GM19099 (cell line): ENCODE measurements around the gene RGS2.

Experiments
- POLR2A ChIP-seq: IDR thresholded peaks from 3 replicates; pipeline ENCODE4 v1.6.1; 2011; ENCODE audit warnings: low read depth; ENCODE audit not compliant: insufficient read length; ENCODE audit errors: extremely low read depth

Gene RGS2

GRCh38 chr1:192835116-192835515, 26.3 kb downstream of the RGS2 start:
- no peak for TF ChIP-seq POLR2A

- no peak for TF ChIP-seq POLR2A
Measured at GRCh38 chr1:192839162-192840066, 30.6 kb downstream of the RGS2 start.

- TF ChIP-seq POLR2A, result no peak
Measured at GRCh38 chr1:192844360-192844759, 35.5 kb downstream of the RGS2 start.

- TF ChIP-seq POLR2A, result no peak
Measured at GRCh38 chr1:192846950-192847349, 38.1 kb downstream of the RGS2 start.

- no peak for TF ChIP-seq POLR2A
Measured at GRCh38 chr1:192849011-192849410, 40.2 kb downstream of the RGS2 start.

GRCh38 chr1:192849442-192849841, 40.6 kb downstream of the RGS2 start:
- TF ChIP-seq POLR2A, result no peak

GRCh38 chr1:192852001-192852947, 43.4 kb downstream of the RGS2 start:
- TF ChIP-seq POLR2A, result no peak

GRCh38 chr1:192858456-192858855, 49.6 kb downstream of the RGS2 start:
- TF ChIP-seq POLR2A, result no peak

GRCh38 chr1:192859808-192860207, 51.0 kb downstream of the RGS2 start:
- no peak for TF ChIP-seq POLR2A

- no peak for TF ChIP-seq POLR2A
Measured at GRCh38 chr1:192860478-192861185, 51.8 kb downstream of the RGS2 start.

GRCh38 chr1:192861860-192862259, 53.0 kb downstream of the RGS2 start:
- no peak for TF ChIP-seq POLR2A
